H4 (cell line): ENCODE data around the gene RAB24. TPM values are rescaled to one million over a fixed set of nuclear protein-coding genes. Genes with fewer than 3 reads are reported as not detected.
"Not testable (repeated sequence)": the region's sequence is repeated elsewhere in the genome, so short reads cannot be mapped to it uniquely, and the experiment has no call there.

Experiments
- DNase-seq: peaks from one replicate; pipeline ENCODE4 v3.0.0-alpha.2; 2015; ENCODE audit warnings: low spot score
- total RNA-seq: library from RNA; depleted of rRNA; stranded (reverse); fragments of >200 nt; shearing (Covaris generic); gene quantifications from 2 replicates; pipeline ENCODE4 v1.2.3, GENCODE V29; 2014; rRNA removed

The RAB24 gene
- total RNA-seq: 22.5 and 28.1 TPM in 2 replicates

GRCh38 chr5:177303121-177303924 is at the start of gene RAB24, which contains the start of gene PRELID1:
TSS of gene RAB24 (minus strand) at chr5:177303719. CDS start at chr5:177303288, 431 bp downstream.
TSS of gene PRELID1 (plus strand) at chr5:177303799. CDS start at chr5:177303986, 187 bp downstream.
- peak; percentile 85 for DNase-seq

- no peak for DNase-seq
Observed at GRCh38 chr5:177353093-177353492, 49.6 kb upstream of the RAB24 start.

GRCh38 chr5:177351392-177352329 is 48.1 kb upstream of the RAB24 start, which contains the start of gene LMAN2:
TSS of gene LMAN2 (minus strand) at chr5:177351668. CDS start at chr5:177351647, 21 bp downstream.
- DNase-seq: peak; percentile 99

- no peak for DNase-seq
Observed at GRCh38 chr5:177350776-177351391, 47.4 kb upstream of the RAB24 start.

GRCh38 chr5:177349762-177350161 is 46.2 kb upstream of the RAB24 start:
- no peak for DNase-seq

GRCh38 chr5:177349362-177349647 is 45.8 kb upstream of the RAB24 start:
- DNase-seq: no peak

GRCh38 chr5:177347699-177348098 is 44.2 kb upstream of the RAB24 start:
- DNase-seq: no peak

GRCh38 chr5:177346820-177347219 is 43.3 kb upstream of the RAB24 start:
- no peak for DNase-seq

GRCh38 chr5:177344891-177345290 is 41.4 kb upstream of the RAB24 start:
- no peak for DNase-seq

GRCh38 chr5:177343777-177344176 is 40.3 kb upstream of the RAB24 start:
- DNase-seq: no peak

GRCh38 chr5:177343000-177343399 is 39.5 kb upstream of the RAB24 start:
- not testable (repeated sequence) for DNase-seq

GRCh38 chr5:177339107-177339638 is 35.7 kb upstream of the RAB24 start:
- DNase-seq: no peak

GRCh38 chr5:177338251-177339106 is 35.0 kb upstream of the RAB24 start:
- DNase-seq: no peak

- DNase-seq: no peak
Observed at GRCh38 chr5:177336603-177337494, 33.3 kb upstream of the RAB24 start.

- peak; percentile 48 for DNase-seq
Observed at GRCh38 chr5:177336112-177336511, 32.6 kb upstream of the RAB24 start.

GRCh38 chr5:177335701-177336065 is 32.2 kb upstream of the RAB24 start:
- DNase-seq: no peak

- DNase-seq: no peak
Observed at GRCh38 chr5:177334781-177335700, 31.5 kb upstream of the RAB24 start.

- DNase-seq: no peak
Observed at GRCh38 chr5:177334155-177334551, 30.6 kb upstream of the RAB24 start.
